Tibial artery (tissue), 4 donors: ENCODE measurements around the gene STPG3.

Experiments used
- DNase-seq, 2 donors: peaks; one replicate each; pipeline ENCODE4 v3.0.0-alpha.2; 2019
- H3K27ac ChIP-seq, 2 donors: fragments of 200-600 bp; sonication (generic) in 1 of 2; 1 replicate in 1 of 2; 2 replicates in 1 of 2; pipeline ENCODE4 v1.5.1; 2018 to 2019; ENCODE audit warnings: mild to moderate bottlenecking in 1 of 2
- H3K27me3 ChIP-seq, 2 donors: fragments of 200-600 bp; sonication (generic) in 1 of 2; one replicate each; pipeline versions ENCODE4 v1.5.1 to v1.6.0; 2016 to 2019
- H3K36me3 ChIP-seq, 3 donors: fragments of 200-600 bp; sonication (generic) in 2 of 3; one replicate each; pipeline ENCODE4 v1.5.1; 2016 to 2019; ENCODE audit warnings: mild to moderate bottlenecking in 2 of 3
- H3K4me1 ChIP-seq, 4 donors: fragments of 200-600 bp; sonication (generic) in 2 of 4; 1 replicate in 3 of 4; 2 replicates in 1 of 4; pipeline ENCODE4 v1.5.1; 2016 to 2019
- H3K4me3 ChIP-seq, 2 donors: fragments of 200-600 bp; sonication (generic) in 1 of 2; 1 replicate in 1 of 2; 2 replicates in 1 of 2; pipeline ENCODE4 v1.5.1; 2018 to 2019; ENCODE audit warnings: mild to moderate bottlenecking in 2 of 2
- H3K9me3 ChIP-seq, 3 donors: fragments of 200-600 bp; sonication (generic) in 1 of 3; one replicate each; pipeline ENCODE4 v1.5.1; 2016 to 2019
- CTCF ChIP-seq, 2 experiments: fragments of 200-600 bp in 1 of 2; fragments of 450-650 bp in 1 of 2; IDR thresholded peaks; one replicate each; pipeline ENCODE4 v1.5.1; 2017 to 2019; ENCODE audit warnings: antibody characterized with exemption in 2 of 2, mild to moderate bottlenecking in 1 of 2, moderate library complexity in 1 of 2
- intact Hi-C: fragments of 100-400 bp; cut with DNase I; formaldehyde crosslinking; loops from one replicate; pipeline ENCODE4 v1.15.0; 2023; ENCODE audit warnings: low total_unique reads

STPG3 gene

GRCh38 chr9:137262909-137263285, 11.8 kb downstream of the STPG3 start:
- Histone ChIP-seq H3K4me3 (no peak overlapping the region), H3K4me1 (peaks cover 0 to 2% (median under 1%) of the 10 kb centered on the region in 4 donors), H3K27ac (no peak overlapping the region), H3K27me3 (no peaks in the 10 kb centered on the region), H3K9me3 (no peaks in the 10 kb centered on the region), H3K36me3 (peaks cover 30 to 69% (median 56%) of the 10 kb centered on the region in 3 donors)
- intact Hi-C loops = no loop called here
- no peak for TF ChIP-seq CTCF (IDR thresholded peaks at IDR 0.05)
- no peak for DNase-seq

GRCh38 chr9:137263506-137263905, 12.4 kb downstream of the STPG3 start:
- H3K27ac ChIP-seq = no peak overlapping the region
- no peak for DNase-seq
- intact Hi-C loops = no loop called here
- peaks cover 30 to 65% (median 58%) of the 10 kb centered on the region in 3 donors for H3K36me3 ChIP-seq
- peaks cover 0 to 9% (median 5%) of the 10 kb centered on the region in 4 donors for H3K4me1 ChIP-seq
- no peaks in the 10 kb centered on the region for H3K27me3 ChIP-seq
- no peak for TF ChIP-seq CTCF (IDR thresholded peaks at IDR 0.05)
- H3K9me3 ChIP-seq = no peaks in the 10 kb centered on the region
- no peak overlapping the region for H3K4me3 ChIP-seq

GRCh38 chr9:137264067-137264466, 13.0 kb downstream of the STPG3 start:
- intact Hi-C loops = no loop called here
- H3K4me1 ChIP-seq = peaks cover 5 to 14% (median 11%) of the 10 kb centered on the region in 4 donors

GRCh38 chr9:137265496-137266161, 14.5 kb downstream of the STPG3 start:
- intact Hi-C loops = no loop called here
- no peaks in the 10 kb centered on the region for H3K9me3 ChIP-seq
- no peaks in the 10 kb centered on the region for H3K27me3 ChIP-seq
- peaks cover 5 to 30% (median 20%) of the 10 kb centered on the region in 4 donors for H3K4me1 ChIP-seq
- TF ChIP-seq CTCF (IDR thresholded peaks at IDR 0.05) = no peak
- DNase-seq = no peak
- H3K36me3 ChIP-seq = peaks cover 20 to 74% (median 53%) of the 10 kb centered on the region in 3 donors
- H3K27ac ChIP-seq = no peak overlapping the region
- H3K4me3 ChIP-seq = no peak overlapping the region

More at GRCh38 chr9:137264067-137264466, 13.0 kb downstream of the STPG3 start:
- Histone ChIP-seq H3K9me3 (no peaks in the 10 kb centered on the region), H3K27me3 (no peaks in the 10 kb centered on the region), H3K36me3 (peaks cover 24 to 63% (median 55%) of the 10 kb centered on the region in 3 donors), H3K27ac (no peak overlapping the region), H3K4me3 (no peak overlapping the region)
- no peak for TF ChIP-seq CTCF (IDR thresholded peaks at IDR 0.05)
- DNase-seq = no peak

GRCh38 chr9:137266162-137266527, 15.1 kb downstream of the STPG3 start:
- peaks cover 20 to 79% (median 53%) of the 10 kb centered on the region in 3 donors for H3K36me3 ChIP-seq
- TF ChIP-seq CTCF (IDR thresholded peaks at IDR 0.05) = no peak
- H3K27me3 ChIP-seq = no peaks in the 10 kb centered on the region
- intact Hi-C loops = no loop called here
- no peak overlapping the region for H3K4me3 ChIP-seq
- H3K4me1 ChIP-seq = peaks cover 5 to 30% (median 22%) of the 10 kb centered on the region in 4 donors
- no peaks in the 10 kb centered on the region for H3K9me3 ChIP-seq
- DNase-seq = no peak
- no peak overlapping the region for H3K27ac ChIP-seq
